HEK293 (cell line): ENCODE measurements around the gene MRGPRG.
A peak's percentile ranks its signal among the peaks of the same experiment; 100 is the strongest.

Experiments used
- CTCF ChIA-PET: fragments of 350-600 bp; formaldehyde crosslinking; extraction: SDS; loops from one replicate; lab custom pipeline; 2021; ENCODE audit warnings: antibody characterized with exemption; lab: Yijun Ruan, JAX
- POLR2A ChIA-PET: fragments of 300-600 bp; formaldehyde crosslinking; extraction: SDS; loops from one replicate; lab custom pipeline; 2020; ENCODE audit warnings: antibody characterized with exemption, inconsistent platforms; lab: Yijun Ruan, JAX
- H3K27ac ChIP-seq: fragments of 200-500 bp; sonication (Bioruptor generic); 2 replicates; pipeline ENCODE4 v1.5.1; 2014; ENCODE audit warnings: low read depth, low read length, control low read depth, inconsistent platforms; ENCODE audit errors: extremely low read depth
- H3K36me3 ChIP-seq, 2 experiments: fragments of 200-500 bp in 1 of 2; sonication (Bioruptor generic) in 1 of 2; 1 replicate in 1 of 2; 2 replicates in 1 of 2; pipeline ENCODE4 v1.5.1; 2014 to 2017; ENCODE audit warnings: inconsistent platforms in 2 of 2, low read length in 2 of 2; ENCODE audit not compliant: control insufficient read depth in 2 of 2, insufficient read depth in 1 of 2
- H3K4me1 ChIP-seq: fragments of 200-500 bp; sonication (Bioruptor generic); 2 replicates; pipeline ENCODE4 v1.5.1; 2014; ENCODE audit warnings: mild to moderate bottlenecking, low read length, inconsistent platforms; ENCODE audit not compliant: control insufficient read depth, insufficient read depth
- H3K4me3 ChIP-seq: 2 replicates; pipeline ENCODE4 v1.5.1; 2011; ENCODE audit warnings: low read depth, mild to moderate bottlenecking, control low read depth, low read length, moderate library complexity
- H3K9me3 ChIP-seq: fragments of 200-500 bp; sonication (Bioruptor generic); 2 replicates; pipeline ENCODE4 v1.5.1; 2014; ENCODE audit warnings: low read depth, low read length, inconsistent platforms; ENCODE audit not compliant: control insufficient read depth, insufficient read depth
- KLF10 ChIP-seq: fragments of 450-650 bp; IDR thresholded peaks from 2 replicates; pipeline ENCODE4 v1.5.1; 2018; ENCODE audit warnings: missing biosample characterization, mild to moderate bottlenecking, missing genetic modification characterization
- OSR2 ChIP-seq: fragments of 450-650 bp; formaldehyde crosslinking; IDR thresholded peaks from 2 replicates; pipeline ENCODE4 v1.5.1; 2016; ENCODE audit warnings: missing biosample characterization, missing genetic modification characterization
- SETDB1 ChIP-seq: IDR thresholded peaks from one replicate; pipeline ENCODE4 v1.6.1; 2017; ENCODE audit warnings: mild to moderate bottlenecking, low read length, moderate library complexity, mixed read lengths; ENCODE audit not compliant: insufficient read length
- ZBTB6 ChIP-seq: fragments of 450-650 bp; formaldehyde crosslinking; IDR thresholded peaks from 2 replicates; pipeline ENCODE4 v1.5.1; 2017; ENCODE audit warnings: missing biosample characterization, missing genetic modification characterization
- ZEB2 ChIP-seq: fragments of 450-650 bp; formaldehyde crosslinking; IDR thresholded peaks from 2 replicates; pipeline ENCODE4 v1.5.1; 2016; ENCODE audit warnings: missing biosample characterization, missing genetic modification characterization
- ZNF155 ChIP-seq: fragments of 450-650 bp; formaldehyde crosslinking; IDR thresholded peaks from 2 replicates; pipeline ENCODE4 v1.5.1; 2016; ENCODE audit warnings: missing biosample characterization, missing genetic modification characterization
- ZNF184 ChIP-seq: fragments of 450-650 bp; IDR thresholded peaks from 2 replicates; pipeline ENCODE4 v1.5.1; 2018; ENCODE audit warnings: missing biosample characterization, mild to moderate bottlenecking, missing genetic modification characterization
- ZNF221 ChIP-seq: fragments of 450-650 bp; formaldehyde crosslinking; IDR thresholded peaks from 2 replicates; pipeline ENCODE4 v1.5.1; 2017; ENCODE audit warnings: missing biosample characterization, missing genetic modification characterization, borderline replicate concordance
- ZNF280D ChIP-seq: fragments of 450-650 bp; formaldehyde crosslinking; IDR thresholded peaks from 2 replicates; pipeline ENCODE4 v1.5.1; 2016; ENCODE audit warnings: missing biosample characterization, missing genetic modification characterization
- ZNF311 ChIP-seq: fragments of 450-650 bp; formaldehyde crosslinking; IDR thresholded peaks from 2 replicates; pipeline ENCODE4 v1.5.1; 2017; ENCODE audit warnings: missing biosample characterization, missing genetic modification characterization, borderline replicate concordance
- ZNF391 ChIP-seq: fragments of 450-650 bp; formaldehyde crosslinking; IDR thresholded peaks from 2 replicates; pipeline ENCODE4 v1.5.1; 2016; ENCODE audit warnings: low read depth, missing biosample characterization, missing genetic modification characterization, borderline replicate concordance
- ZNF473 ChIP-seq: fragments of 450-650 bp; formaldehyde crosslinking; IDR thresholded peaks from 2 replicates; pipeline ENCODE4 v1.5.1; 2017; ENCODE audit warnings: missing biosample characterization, missing genetic modification characterization
- ZNF555 ChIP-seq: fragments of 450-650 bp; formaldehyde crosslinking; conservative IDR thresholded peaks from 2 replicates; pipeline ENCODE4 v1.5.1; 2017; ENCODE audit warnings: missing biosample characterization, mild to moderate bottlenecking, missing genetic modification characterization, inconsistent platforms
- ZNF580 ChIP-seq: fragments of 450-650 bp; formaldehyde crosslinking; IDR thresholded peaks from 2 replicates; pipeline ENCODE4 v1.5.1; 2016; ENCODE audit warnings: missing biosample characterization, missing genetic modification characterization
- ZNF701 ChIP-seq: fragments of 450-650 bp; formaldehyde crosslinking; IDR thresholded peaks from 2 replicates; pipeline ENCODE4 v1.5.1; 2016; ENCODE audit warnings: missing biosample characterization, missing genetic modification characterization
- ZNF704 ChIP-seq: fragments of 450-650 bp; formaldehyde crosslinking; IDR thresholded peaks from 2 replicates; pipeline ENCODE4 v1.5.1; 2016; ENCODE audit warnings: missing biosample characterization, missing genetic modification characterization
- ZNF792 ChIP-seq: fragments of 450-650 bp; formaldehyde crosslinking; IDR thresholded peaks from 2 replicates; pipeline ENCODE4 v1.5.1; 2016; ENCODE audit warnings: missing biosample characterization, missing genetic modification characterization
- ZSCAN18 ChIP-seq: fragments of 450-650 bp; formaldehyde crosslinking; IDR thresholded peaks from 2 replicates; pipeline ENCODE4 v1.5.1; 2016; ENCODE audit warnings: missing biosample characterization, missing genetic modification characterization
- ZSCAN30 ChIP-seq: fragments of 450-650 bp; IDR thresholded peaks from 2 replicates; pipeline ENCODE4 v1.5.1; 2018; ENCODE audit warnings: missing biosample characterization, mild to moderate bottlenecking, missing genetic modification characterization, moderate library complexity

Gene MRGPRG

GRCh38 chr11:3190600-3190999 lies 28.0 kb downstream of the MRGPRG start:
- POLR2A ChIA-PET, result no interaction called here
- no peak for TF ChIP-seq ZNF221 (tag by site-specific recombination)
- no peak for TF ChIP-seq KLF10 (tag by site-specific recombination)
- TF ChIP-seq ZNF704 (tag by site-specific recombination), result no peak
- TF ChIP-seq ZNF473 (tag by site-specific recombination), result no peak
- no peak for TF ChIP-seq ZEB2 (tag by site-specific recombination)
- TF ChIP-seq SETDB1, result no peak
- no peak for TF ChIP-seq ZNF155 (tag by site-specific recombination)
- TF ChIP-seq ZNF311 (tag by site-specific recombination), result no peak

GRCh38 chr11:3189886-3190583 lies 28.6 kb downstream of the MRGPRG start:
- Histone ChIP-seq H3K9me3 (no peaks in the 10 kb centered on the region), H3K4me1 (no peaks in the 10 kb centered on the region), H3K36me3 (no peaks in the 10 kb centered on the region), H3K27ac (no peak overlapping the region), H3K4me3 (no peak overlapping the region)
- POLR2A ChIA-PET, result no interaction called here
- TF ChIP-seq ZNF555 (tag by site-specific recombination) (no peak), ZNF580 (tag by site-specific recombination) (peak; percentile 60; the same call in 1 of the 2 replicates), ZNF221 (tag by site-specific recombination) (no peak), ZBTB6 (tag by site-specific recombination) (no peak), ZNF391 (tag by site-specific recombination) (no peak), ZNF280D (tag by site-specific recombination) (0 out of 2 replicates have a peak, but pooled peaks have one; percentile 15), OSR2 (tag by site-specific recombination) (no peak), ZSCAN18 (no peak), ZSCAN30 (tag by site-specific recombination) (no peak), ZNF701 (tag by site-specific recombination) (no peak), ZNF792 (tag by site-specific recombination) (no peak), ZNF184 (no peak)
- CTCF ChIA-PET, result interaction anchor here (0.7 to 0.9 kb wide), 3 partner anchors 8 to 144 kb away, joined by 3 read pairs; no protein-coding TSS in a partner anchor

More at GRCh38 chr11:3190600-3190999, 28.0 kb downstream of the MRGPRG start:
- Histone ChIP-seq H3K9me3 (no peaks in the 10 kb centered on the region), H3K4me1 (no peaks in the 10 kb centered on the region), H3K4me3 (no peak overlapping the region), H3K36me3 (no peaks in the 10 kb centered on the region), H3K27ac (no peak overlapping the region)
- CTCF ChIA-PET, result interaction anchor here (0.7 kb wide), 1 partner anchor 81 kb away, joined by 3 read pairs; no protein-coding TSS in a partner anchor
